HCT116 (cell line): Measurements from ENCODE around the gene SLC24A3.

Experiments used
- CTCF ChIP-seq, 3 experiments: fragments of 200-600 bp in 1 of 3; sonication (generic) in 1 of 3; IDR thresholded peaks in 2 of 3; conservative IDR thresholded peaks in 1 of 3; 2 replicates each; pipeline ENCODE4 v1.5.1; 2012 to 2017; ENCODE audit warnings: low read depth in 2 of 3, low read length in 2 of 3, antibody characterized with exemption in 1 of 3, borderline replicate concordance in 1 of 3, control low read depth in 1 of 3, mild to moderate bottlenecking in 1 of 3, mixed read lengths in 1 of 3, mixed run types in 1 of 3, moderate library complexity in 1 of 3; ENCODE audit not compliant: insufficient read depth in 1 of 3
- EGR1 ChIP-seq: IDR thresholded peaks from 2 replicates; pipeline ENCODE4 v1.6.1; 2012; ENCODE audit warnings: low read depth
- POLR2A ChIP-seq: IDR thresholded peaks from 2 replicates; pipeline ENCODE4 v1.7.0; 2011; ENCODE audit warnings: borderline replicate concordance; ENCODE audit not compliant: insufficient read depth, insufficient read length; ENCODE audit errors: extremely low read depth
- POLR2AphosphoS5 ChIP-seq: IDR thresholded peaks from 2 replicates; pipeline ENCODE4 v1.6.1; 2011; ENCODE audit warnings: mild to moderate bottlenecking, low read depth, low read length, moderate library complexity
- TF ChIP-seq, protein P1 (sequence below): IDR thresholded peaks from 2 replicates; pipeline ENCODE4 v1.6.1; 2012

- TF ChIP-seq CTCF (IDR thresholded peaks at IDR 0.05 in 2 of 3, conservative IDR thresholded peaks at IDR 0.05 in 1 of 3; ENCODE audit: borderline replicate concordance in 1 of 3, insufficient read depth in 1 of 3, low read depth in 2 of 3, low read length in 2 of 3): no peak
- no peak for TF ChIP-seq POLR2AphosphoS5
- TF ChIP-seq, protein P1, sequence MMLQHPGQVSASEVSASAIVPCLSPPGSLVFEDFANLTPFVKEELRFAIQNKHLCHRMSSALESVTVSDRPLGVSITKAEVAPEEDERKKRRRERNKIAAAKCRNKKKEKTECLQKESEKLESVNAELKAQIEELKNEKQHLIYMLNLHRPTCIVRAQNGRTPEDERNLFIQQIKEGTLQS: no peak
- no peak for TF ChIP-seq EGR1
- no peak for TF ChIP-seq POLR2A
Observed at GRCh38 chr20:19621072-19621471, 408.6 kb downstream of the SLC24A3 start.
